Osteoblast (primary cell): ENCODE data around the gene C19orf18. TPM values are rescaled to one million over a fixed set of nuclear protein-coding genes. Genes with fewer than 3 reads are reported as not detected.

Experiments
- DNase-seq: peaks from one replicate; pipeline ENCODE4 v3.0.0; 2011; ENCODE audit warnings: low spot score, mixed read lengths; ENCODE audit not compliant: insufficient read length; ENCODE audit errors: missing footprints
- H2AFZ ChIP-seq: 2 replicates; pipeline ENCODE4 v1.6.0; 2011; ENCODE audit warnings: mild to moderate bottlenecking, low read length
- H3K27ac ChIP-seq: 2 replicates; pipeline ENCODE4 v1.5.1; 2011; ENCODE audit warnings: mild to moderate bottlenecking, low read depth, low read length, moderate library complexity
- H3K27me3 ChIP-seq: 2 replicates; pipeline ENCODE4 v1.6.0; 2012; ENCODE audit warnings: mild to moderate bottlenecking, control low read depth, inconsistent platforms, low read length, moderate library complexity; ENCODE audit not compliant: insufficient read depth
- H3K36me3 ChIP-seq: 2 replicates; pipeline ENCODE4 v1.5.1; 2011; ENCODE audit warnings: mild to moderate bottlenecking, low read length, control low read depth, moderate library complexity; ENCODE audit not compliant: insufficient read depth
- H3K4me1 ChIP-seq: 2 replicates; pipeline ENCODE4 v1.5.1; 2011; ENCODE audit warnings: mild to moderate bottlenecking, low read length, control low read depth, moderate library complexity; ENCODE audit not compliant: insufficient read depth
- H3K4me2 ChIP-seq: 2 replicates; pipeline ENCODE4 v1.6.0; 2011; ENCODE audit warnings: mild to moderate bottlenecking, low read length; ENCODE audit not compliant: insufficient read depth
- H3K4me3 ChIP-seq: fragments of 200-600 bp; sonication (generic); 3 replicates; pipeline ENCODE4 v1.5.1; 2012; ENCODE audit warnings: mild to moderate bottlenecking, low read length, inconsistent platforms; ENCODE audit not compliant: insufficient read depth
- H3K79me2 ChIP-seq: 2 replicates; pipeline ENCODE4 v1.6.0; 2012; ENCODE audit warnings: mild to moderate bottlenecking, low read length, control low read depth, inconsistent platforms; ENCODE audit not compliant: insufficient read depth
- H3K9me3 ChIP-seq: 2 replicates; pipeline ENCODE4 v1.5.1; 2011; ENCODE audit warnings: low read depth, low read length, control low read depth
- H4K20me1 ChIP-seq: 2 replicates; pipeline ENCODE4 v1.6.0; 2012; ENCODE audit warnings: mild to moderate bottlenecking, low read length, control low read depth; ENCODE audit not compliant: insufficient read depth
- total RNA-seq: library from RNA; depleted of rRNA; stranded (reverse); fragments of >200 nt; gene quantifications from 2 replicates; pipeline ENCODE4 v1.2.3, GENCODE V29; 2012
- TF ChIP-seq, protein P1 (sequence below): IDR thresholded peaks from 2 replicates; pipeline ENCODE4 v1.5.1; 2011; ENCODE audit warnings: mild to moderate bottlenecking, low read depth, low read length, moderate library complexity; ENCODE audit errors: extremely low read depth

C19orf18 gene
- total RNA-seq, 1 donor = 0.36 TPM

GRCh38 chr19:57914531-57914930, 59.8 kb downstream of the C19orf18 start:
- peaks cover 44% of the 10 kb centered on the region for H3K79me2 ChIP-seq
- H3K4me1 ChIP-seq = peaks cover 9% of the 10 kb centered on the region
- H3K27me3 ChIP-seq = no peaks in the 10 kb centered on the region
- TF ChIP-seq, protein P1, sequence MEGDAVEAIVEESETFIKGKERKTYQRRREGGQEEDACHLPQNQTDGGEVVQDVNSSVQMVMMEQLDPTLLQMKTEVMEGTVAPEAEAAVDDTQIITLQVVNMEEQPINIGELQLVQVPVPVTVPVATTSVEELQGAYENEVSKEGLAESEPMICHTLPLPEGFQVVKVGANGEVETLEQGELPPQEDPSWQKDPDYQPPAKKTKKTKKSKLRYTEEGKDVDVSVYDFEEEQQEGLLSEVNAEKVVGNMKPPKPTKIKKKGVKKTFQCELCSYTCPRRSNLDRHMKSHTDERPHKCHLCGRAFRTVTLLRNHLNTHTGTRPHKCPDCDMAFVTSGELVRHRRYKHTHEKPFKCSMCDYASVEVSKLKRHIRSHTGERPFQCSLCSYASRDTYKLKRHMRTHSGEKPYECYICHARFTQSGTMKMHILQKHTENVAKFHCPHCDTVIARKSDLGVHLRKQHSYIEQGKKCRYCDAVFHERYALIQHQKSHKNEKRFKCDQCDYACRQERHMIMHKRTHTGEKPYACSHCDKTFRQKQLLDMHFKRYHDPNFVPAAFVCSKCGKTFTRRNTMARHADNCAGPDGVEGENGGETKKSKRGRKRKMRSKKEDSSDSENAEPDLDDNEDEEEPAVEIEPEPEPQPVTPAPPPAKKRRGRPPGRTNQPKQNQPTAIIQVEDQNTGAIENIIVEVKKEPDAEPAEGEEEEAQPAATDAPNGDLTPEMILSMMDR = no peak
- H3K36me3 ChIP-seq = peaks cover 22% of the 10 kb centered on the region
- DNase-seq = no peak
- H3K4me2 ChIP-seq = no peak overlapping the region
- no peaks in the 10 kb centered on the region for H3K9me3 ChIP-seq
- H3K4me3 ChIP-seq = no peak overlapping the region
- H3K27ac ChIP-seq = no peak overlapping the region
- no peak overlapping the region for H2AFZ ChIP-seq
- H4K20me1 ChIP-seq = peaks cover 5% of the 10 kb centered on the region

Other genes starting within 250 kb of the C19orf18 start
- gene ZNF671, start 246.9 kb downstream of the C19orf18 start, total RNA-seq = 11.2 TPM in 2 replicates
- gene ZNF776, start 227.7 kb downstream of the C19orf18 start, total RNA-seq = 15.9 and 16.3 TPM in 2 replicates
- gene ZNF586, start 204.9 kb downstream of the C19orf18 start, total RNA-seq = 19.5 and 21.5 TPM in 2 replicates
- gene ZNF552, start 159.6 kb downstream of the C19orf18 start, total RNA-seq = 5.8 and 5.9 TPM in 2 replicates
- 21.2 and 24.2 TPM in 2 replicates for gene ZNF587B, start 144.2 kb downstream of the C19orf18 start, total RNA-seq
- 21.8 and 26.4 TPM in 2 replicates for gene ZNF587, start 124.7 kb downstream of the C19orf18 start, total RNA-seq
- gene ZNF814, start 85.5 kb downstream of the C19orf18 start, total RNA-seq = 12.7 and 15.9 TPM in 2 replicates
- 20.6 TPM in 2 replicates for gene ZNF417, start 57.9 kb downstream of the C19orf18 start, total RNA-seq
- gene ZNF418, start 39.1 kb downstream of the C19orf18 start, total RNA-seq = 4.7 and 5.1 TPM in 2 replicates
- gene ZNF256, start 26.8 kb downstream of the C19orf18 start, total RNA-seq = 5.8 and 5.9 TPM in 2 replicates
- 16.3 and 17.4 TPM in 2 replicates for gene ZNF606, start 28.3 kb upstream of the C19orf18 start, total RNA-seq
- gene ZSCAN1, start 59.5 kb upstream of the C19orf18 start, total RNA-seq = 0.36 TPM in 1 of 2 replicates, not detected in the other
- 6.5 and 8.3 TPM in 2 replicates for gene ZNF135, start 84.7 kb upstream of the C19orf18 start, total RNA-seq
- gene ZSCAN18, start 123.7 kb upstream of the C19orf18 start, total RNA-seq = 49.8 and 60.4 TPM in 2 replicates
- gene ZNF329, start 176.3 kb upstream of the C19orf18 start, total RNA-seq = 11.9 and 12.7 TPM in 2 replicates
- 10.9 and 11.2 TPM in 2 replicates for gene ZNF274, start 208.5 kb upstream of the C19orf18 start, total RNA-seq